ENCODE results near the gene WWOX.

WWOX gene

GRCh38 chr16:79062821-79063220, 963.4 kb downstream of the WWOX start:
- DNase-seq (ENCODE audit: low read depth), result no peak
- TF ChIP-seq, protein P1, sequence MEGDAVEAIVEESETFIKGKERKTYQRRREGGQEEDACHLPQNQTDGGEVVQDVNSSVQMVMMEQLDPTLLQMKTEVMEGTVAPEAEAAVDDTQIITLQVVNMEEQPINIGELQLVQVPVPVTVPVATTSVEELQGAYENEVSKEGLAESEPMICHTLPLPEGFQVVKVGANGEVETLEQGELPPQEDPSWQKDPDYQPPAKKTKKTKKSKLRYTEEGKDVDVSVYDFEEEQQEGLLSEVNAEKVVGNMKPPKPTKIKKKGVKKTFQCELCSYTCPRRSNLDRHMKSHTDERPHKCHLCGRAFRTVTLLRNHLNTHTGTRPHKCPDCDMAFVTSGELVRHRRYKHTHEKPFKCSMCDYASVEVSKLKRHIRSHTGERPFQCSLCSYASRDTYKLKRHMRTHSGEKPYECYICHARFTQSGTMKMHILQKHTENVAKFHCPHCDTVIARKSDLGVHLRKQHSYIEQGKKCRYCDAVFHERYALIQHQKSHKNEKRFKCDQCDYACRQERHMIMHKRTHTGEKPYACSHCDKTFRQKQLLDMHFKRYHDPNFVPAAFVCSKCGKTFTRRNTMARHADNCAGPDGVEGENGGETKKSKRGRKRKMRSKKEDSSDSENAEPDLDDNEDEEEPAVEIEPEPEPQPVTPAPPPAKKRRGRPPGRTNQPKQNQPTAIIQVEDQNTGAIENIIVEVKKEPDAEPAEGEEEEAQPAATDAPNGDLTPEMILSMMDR (IDR thresholded peaks at IDR 0.05; ENCODE audit: control insufficient read depth, extremely low read depth, insufficient read depth), result no peak
- H3K4me3 ChIP-seq (ENCODE audit: low read depth, low read length), result no peak overlapping the region

DNA sequence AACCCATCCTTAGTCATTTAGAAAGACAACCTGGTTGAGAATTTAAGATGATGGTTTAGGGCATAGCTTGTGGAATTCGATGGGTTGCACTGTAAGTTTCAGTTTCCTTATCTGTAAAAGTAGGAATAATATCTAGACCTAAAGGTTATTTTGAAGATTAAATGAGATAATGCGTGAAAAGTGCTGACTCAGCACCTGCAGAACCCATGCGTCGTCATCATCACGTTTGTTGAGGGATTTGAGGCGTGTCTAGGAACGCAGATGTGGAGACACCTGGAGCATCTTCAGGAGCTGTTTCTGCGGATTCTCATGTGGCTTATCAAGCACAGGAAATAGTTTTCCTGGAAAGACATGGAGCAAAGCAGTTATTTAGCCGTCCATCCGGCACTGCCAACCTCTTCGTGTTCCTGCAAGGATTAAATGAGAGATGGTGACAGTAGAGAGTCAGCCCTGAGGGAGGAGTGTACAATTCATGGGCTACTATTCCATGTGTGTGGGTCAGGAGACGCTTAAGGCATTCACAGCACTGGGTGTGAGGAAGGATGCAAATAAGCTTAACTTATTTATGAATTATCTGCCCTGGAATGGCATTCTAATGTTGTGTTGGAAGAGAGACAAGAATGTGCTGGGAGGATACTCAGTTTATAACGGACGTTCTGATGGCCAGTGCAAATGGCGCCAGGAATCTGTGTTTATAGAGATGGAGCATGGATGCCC, 965.0 kb downstream of the WWOX start:
- H3K4me3 ChIP-seq (ENCODE audit: low read depth, low read length), result no peak overlapping the region

GRCh38 chr16:79066561-79066960, 967.1 kb downstream of the WWOX start:
- TF ChIP-seq, protein P1 (IDR thresholded peaks at IDR 0.05; ENCODE audit: control insufficient read depth, extremely low read depth, insufficient read depth), result no peak
- DNase-seq (ENCODE audit: low read depth), result no peak
- H3K4me3 ChIP-seq (ENCODE audit: low read depth, low read length), result no peak overlapping the region

More for the DNA sequence above, 965.0 kb downstream of the WWOX start:
- TF ChIP-seq, protein P1 (IDR thresholded peaks at IDR 0.05; ENCODE audit: control insufficient read depth, extremely low read depth, insufficient read depth), result no peak
- DNase-seq (ENCODE audit: low read depth), result no peak

GRCh38 chr16:79067600-79067999, 968.1 kb downstream of the WWOX start:
- TF ChIP-seq, protein P1 (IDR thresholded peaks at IDR 0.05; ENCODE audit: control insufficient read depth, extremely low read depth, insufficient read depth), result no peak
- no peak for DNase-seq (ENCODE audit: low read depth)
- H3K4me3 ChIP-seq (ENCODE audit: low read depth, low read length), result no peak overlapping the region

DNA sequence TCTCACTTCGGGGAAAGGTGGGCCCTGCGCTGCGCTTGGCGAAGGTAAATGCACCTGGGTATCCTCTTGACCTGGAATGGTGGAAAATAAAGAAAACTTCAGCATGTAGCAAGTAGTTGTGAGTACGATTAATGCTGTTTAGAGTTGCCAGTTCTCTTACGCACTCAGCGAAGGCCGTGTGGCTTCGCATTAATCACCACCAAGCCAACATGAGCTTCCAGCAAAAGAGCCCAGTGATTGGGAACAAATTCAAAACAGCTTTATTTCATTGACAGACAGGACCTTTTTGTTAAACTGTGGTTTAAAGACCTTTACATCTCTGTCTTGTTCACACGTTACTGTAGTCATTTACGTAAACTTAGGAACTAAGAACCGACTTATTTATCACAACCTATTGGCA, 969.7 kb downstream of the WWOX start:
- no peak overlapping the region for H3K4me3 ChIP-seq (ENCODE audit: low read depth, low read length)
- TF ChIP-seq, protein P1 (IDR thresholded peaks at IDR 0.05; ENCODE audit: control insufficient read depth, extremely low read depth, insufficient read depth), result no peak
- DNase-seq (ENCODE audit: low read depth), result no peak

DNA sequence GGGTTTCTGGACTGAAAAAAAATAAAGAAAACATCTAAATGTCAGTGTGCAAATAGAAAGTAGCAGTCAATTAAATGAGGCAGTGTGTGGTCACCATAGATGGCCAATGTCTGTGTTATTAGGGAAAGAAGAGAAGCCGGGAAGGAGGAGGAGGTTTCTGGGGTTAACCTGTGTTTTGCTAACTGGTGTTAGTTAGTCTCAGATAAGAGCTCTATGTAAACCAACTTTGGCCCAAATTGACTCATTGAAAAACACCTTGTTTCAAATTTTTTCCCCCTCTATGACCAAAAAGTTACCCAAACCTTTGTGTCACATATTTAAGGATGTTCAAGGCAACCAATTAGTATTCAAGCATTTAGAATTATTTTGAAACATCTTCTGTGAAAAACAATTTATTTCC, 970.2 kb downstream of the WWOX start:
- H3K4me3 ChIP-seq (ENCODE audit: low read depth, low read length), result no peak overlapping the region
- TF ChIP-seq, protein P1 (IDR thresholded peaks at IDR 0.05; ENCODE audit: control insufficient read depth, extremely low read depth, insufficient read depth), result no peak
- DNase-seq (ENCODE audit: low read depth), result no peak

- TF ChIP-seq, protein P1 (IDR thresholded peaks at IDR 0.05; ENCODE audit: control insufficient read depth, extremely low read depth, insufficient read depth), result no peak
- no peak for DNase-seq (ENCODE audit: low read depth)
These were observed 972.0 kb downstream of the WWOX start for GRCh38 chr16:79071424-79071823.

More at GRCh38 chr16:79071424-79071823, 972.0 kb downstream of the WWOX start:
- H3K4me3 ChIP-seq (ENCODE audit: low read depth, low read length), result no peak overlapping the region

Measured in LNCaP clone FGC (cell line).